ENCODE measurements around the gene DIAPH2.
"Not testable (repeated sequence)": the region's sequence is repeated elsewhere in the genome, so short reads cannot be mapped to it uniquely, and the experiment has no call there.

The DIAPH2 gene

GRCh38 chrX:97401154-97401553 is 716.5 kb downstream of the DIAPH2 start:
- no peak for DNase-seq

GRCh38 chrX:97401586-97402136 is 717.0 kb downstream of the DIAPH2 start:
- no peak for DNase-seq

DNA sequence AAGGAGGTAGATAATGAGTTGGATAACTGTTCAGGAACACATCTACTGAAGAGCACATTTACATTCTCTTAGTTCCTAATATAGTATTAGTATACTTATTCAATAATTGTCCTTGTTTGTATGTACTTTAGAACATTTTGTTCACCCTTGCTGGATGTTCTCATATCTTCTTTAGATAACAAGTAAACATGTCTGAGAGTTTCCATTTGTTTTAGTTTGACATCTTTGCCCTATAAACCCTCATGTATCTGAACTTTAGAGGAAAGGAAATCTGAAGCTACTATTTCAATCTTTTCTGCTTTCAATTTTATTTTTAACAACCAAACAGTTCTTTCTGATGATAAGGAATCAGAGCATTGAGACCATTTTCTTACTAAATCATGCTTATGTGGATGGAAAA is 717.7 kb downstream of the DIAPH2 start:
- DNase-seq, result no peak

- DNase-seq, result no peak
Measured at GRCh38 chrX:97402903-97403302, 718.3 kb downstream of the DIAPH2 start.

GRCh38 chrX:97405031-97405660 is 720.5 kb downstream of the DIAPH2 start:
- no peak for DNase-seq

GRCh38 chrX:97409632-97410415 is 725.2 kb downstream of the DIAPH2 start:
- DNase-seq, result not testable (repeated sequence)

GRCh38 chrX:97416461-97416860 is 731.8 kb downstream of the DIAPH2 start:
- no peak for DNase-seq

- DNase-seq, result no peak
Measured at GRCh38 chrX:97429101-97429500, 744.5 kb downstream of the DIAPH2 start.

GRCh38 chrX:97431281-97431680 is 746.6 kb downstream of the DIAPH2 start:
- DNase-seq, result no peak

GRCh38 chrX:97446298-97446882 is 761.7 kb downstream of the DIAPH2 start:
- DNase-seq, result no peak

GRCh38 chrX:97447306-97447705 is 762.7 kb downstream of the DIAPH2 start:
- DNase-seq, result no peak

GRCh38 chrX:97452283-97452682 is 767.6 kb downstream of the DIAPH2 start:
- DNase-seq, result no peak

DNA sequence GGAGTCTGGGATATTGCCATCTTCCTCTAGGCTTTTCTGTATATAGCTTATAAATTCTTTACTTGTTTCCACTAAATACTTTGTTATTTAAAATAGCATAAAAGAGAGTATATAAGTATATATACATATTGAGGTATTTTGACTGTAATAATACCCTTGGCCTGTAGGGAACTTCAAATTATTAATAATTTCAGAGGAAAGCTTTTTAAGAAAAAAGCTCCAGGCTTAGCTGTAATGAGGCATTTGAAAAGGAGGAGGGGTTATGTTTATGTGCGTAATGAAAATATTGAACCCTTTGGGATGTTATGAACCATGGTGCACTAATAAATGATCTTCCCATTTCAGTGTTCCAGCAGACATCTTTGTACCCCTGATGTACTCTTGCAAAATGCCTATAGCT is 777.1 kb downstream of the DIAPH2 start:
- no peak for DNase-seq

GRCh38 chrX:97471071-97471470 is 786.4 kb downstream of the DIAPH2 start:
- DNase-seq, result no peak

- DNase-seq, result no peak
Measured at GRCh38 chrX:97474933-97475332, 790.3 kb downstream of the DIAPH2 start.

- no peak for DNase-seq
Measured at GRCh38 chrX:97479106-97479890, 794.7 kb downstream of the DIAPH2 start.

GRCh38 chrX:97481228-97481627 is 796.6 kb downstream of the DIAPH2 start:
- DNase-seq, result no peak

DNA sequence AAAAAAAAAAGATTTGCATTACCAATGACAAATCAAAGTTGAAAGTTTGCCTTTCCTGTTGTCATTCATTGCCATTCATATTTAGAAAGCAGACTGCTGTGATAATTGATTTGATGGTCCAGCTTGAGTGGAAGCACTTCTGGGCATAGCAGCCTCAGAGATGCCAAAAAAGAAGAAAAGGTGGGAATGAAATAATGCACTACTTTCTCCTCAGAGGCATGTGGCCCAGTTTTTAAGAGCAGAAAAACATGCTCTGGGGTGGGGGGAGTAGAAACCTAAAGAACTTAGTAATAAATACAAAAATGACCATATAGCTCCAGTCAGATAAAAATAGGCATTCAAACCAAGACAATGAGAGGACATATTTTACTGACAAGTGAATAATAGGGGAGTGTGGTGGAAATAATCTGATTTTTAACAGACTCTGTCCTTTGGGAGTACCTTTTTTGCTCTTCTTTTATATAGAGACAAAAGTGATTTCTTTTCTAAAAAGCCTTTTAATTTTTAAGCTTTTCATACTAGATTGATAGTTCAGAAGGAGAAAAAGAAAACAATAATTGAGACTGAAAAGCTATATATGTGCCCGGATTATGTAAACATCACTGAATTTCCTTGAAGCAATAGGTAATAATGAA is 798.1 kb downstream of the DIAPH2 start:
- DNase-seq, result no peak

DNA sequence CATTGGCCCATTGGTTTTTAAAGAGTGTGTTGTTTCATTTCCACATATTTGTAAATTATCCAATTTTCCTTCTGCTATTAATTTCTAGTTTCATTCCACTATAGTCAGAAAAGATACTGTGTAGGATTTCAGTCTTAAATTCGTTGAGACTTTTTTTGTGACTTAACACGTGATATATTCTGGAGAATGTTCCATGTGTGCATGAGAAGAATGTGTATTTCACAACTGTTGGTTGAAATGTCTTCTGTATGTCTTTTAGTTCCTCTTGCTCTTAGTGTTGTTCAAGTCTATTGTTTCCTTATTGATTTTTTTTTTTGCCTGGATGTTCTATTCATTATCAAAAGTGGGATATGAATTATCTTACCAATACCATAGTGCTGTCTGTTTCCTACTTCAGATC is 806.0 kb downstream of the DIAPH2 start:
- no peak for DNase-seq

DNA sequence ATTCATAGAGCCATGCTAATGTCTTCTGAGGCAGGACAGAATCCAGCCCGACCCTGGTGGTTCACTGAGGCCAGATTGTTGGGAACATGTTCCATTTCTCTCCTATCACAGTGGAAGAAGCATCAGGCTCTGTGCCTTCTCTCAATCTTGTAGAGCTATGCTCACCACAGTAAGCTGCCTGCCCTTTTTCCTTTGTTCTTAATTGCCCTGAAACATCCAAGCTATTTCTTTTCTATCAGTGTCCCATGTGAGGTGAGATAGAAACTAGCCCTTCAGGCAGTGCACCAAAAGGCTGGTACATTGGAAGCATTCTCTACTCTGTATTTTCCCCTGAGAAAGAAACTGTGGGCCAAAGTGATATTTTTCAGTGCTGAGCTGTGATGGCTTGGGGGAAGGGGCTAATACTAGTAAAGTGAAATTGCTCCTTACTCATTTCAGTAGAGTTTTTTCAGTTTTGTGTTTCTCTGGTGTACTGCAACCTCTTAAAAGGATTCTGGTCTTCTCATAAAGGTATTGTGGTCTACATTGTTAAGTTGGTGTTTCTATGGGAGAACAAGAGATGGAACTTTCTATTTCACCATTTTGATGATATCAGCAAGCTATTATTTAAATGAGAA is 810.2 kb downstream of the DIAPH2 start:
- DNase-seq, result no peak

- DNase-seq, result no peak
Measured at GRCh38 chrX:97498093-97498492, 813.5 kb downstream of the DIAPH2 start.

GRCh38 chrX:97504431-97504830 is 819.8 kb downstream of the DIAPH2 start:
- DNase-seq, result no peak
